Hepatocyte (in vitro differentiated cells): ENCODE data around the gene PSMA7.

Experiments
- EZH2 ChIP-seq: fragments of 200-600 bp; sonication (generic); IDR thresholded peaks from 2 replicates; pipeline ENCODE4 v1.6.1; 2016; ENCODE audit warnings: antibody characterized with exemption, mild to moderate bottlenecking, borderline replicate concordance
- EZH2phosphoT487 ChIP-seq: fragments of 200-600 bp; sonication (generic); IDR thresholded peaks from one replicate; pipeline ENCODE4 v1.6.1; 2018; ENCODE audit warnings: antibody characterized with exemption, mild to moderate bottlenecking, low read depth, moderate library complexity; ENCODE audit not compliant: unreplicated experiment, severe bottlenecking
- TF ChIP-seq, protein P1 (sequence below): fragments of 200-600 bp; sonication (generic); IDR thresholded peaks from 2 replicates; pipeline ENCODE4 v1.5.1; 2016; ENCODE audit warnings: antibody characterized with exemption, mild to moderate bottlenecking; ENCODE audit not compliant: poor library complexity

DNA sequence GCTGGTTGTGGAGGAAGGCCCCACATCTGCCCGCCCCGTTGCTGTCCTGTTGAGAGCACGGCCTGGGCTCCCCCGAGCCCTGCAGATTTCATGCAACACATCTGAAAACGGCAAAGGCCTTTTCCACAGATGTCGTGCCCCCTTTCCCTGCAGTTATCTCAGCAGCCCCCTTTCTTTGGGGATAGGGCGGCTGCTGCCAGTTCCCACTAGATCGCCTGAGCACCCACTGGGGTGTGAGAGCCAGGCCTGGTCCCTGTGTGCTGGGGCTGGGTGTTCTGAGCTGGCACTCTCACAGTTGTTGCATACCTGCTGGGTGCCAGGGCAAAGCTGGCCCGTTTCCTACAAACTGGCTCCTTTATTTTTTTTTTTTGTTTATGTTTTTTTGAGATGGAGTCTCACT is 27.3 kb upstream of the PSMA7 start:
- TF ChIP-seq, protein P1, sequence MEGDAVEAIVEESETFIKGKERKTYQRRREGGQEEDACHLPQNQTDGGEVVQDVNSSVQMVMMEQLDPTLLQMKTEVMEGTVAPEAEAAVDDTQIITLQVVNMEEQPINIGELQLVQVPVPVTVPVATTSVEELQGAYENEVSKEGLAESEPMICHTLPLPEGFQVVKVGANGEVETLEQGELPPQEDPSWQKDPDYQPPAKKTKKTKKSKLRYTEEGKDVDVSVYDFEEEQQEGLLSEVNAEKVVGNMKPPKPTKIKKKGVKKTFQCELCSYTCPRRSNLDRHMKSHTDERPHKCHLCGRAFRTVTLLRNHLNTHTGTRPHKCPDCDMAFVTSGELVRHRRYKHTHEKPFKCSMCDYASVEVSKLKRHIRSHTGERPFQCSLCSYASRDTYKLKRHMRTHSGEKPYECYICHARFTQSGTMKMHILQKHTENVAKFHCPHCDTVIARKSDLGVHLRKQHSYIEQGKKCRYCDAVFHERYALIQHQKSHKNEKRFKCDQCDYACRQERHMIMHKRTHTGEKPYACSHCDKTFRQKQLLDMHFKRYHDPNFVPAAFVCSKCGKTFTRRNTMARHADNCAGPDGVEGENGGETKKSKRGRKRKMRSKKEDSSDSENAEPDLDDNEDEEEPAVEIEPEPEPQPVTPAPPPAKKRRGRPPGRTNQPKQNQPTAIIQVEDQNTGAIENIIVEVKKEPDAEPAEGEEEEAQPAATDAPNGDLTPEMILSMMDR, result no peak
- TF ChIP-seq EZH2phosphoT487 (no peak), EZH2 (no peak)
